HG03108 (cell line): ENCODE data around the gene APOA1.

Source experiments
- ATAC-seq: cut with Tn5 transposase; IDR thresholded peaks from one replicate; pipeline ENCODE4 v1.9.1; 2021; ENCODE audit warnings: moderate library complexity; ENCODE audit not compliant: unreplicated experiment

The APOA1 gene

DNA sequence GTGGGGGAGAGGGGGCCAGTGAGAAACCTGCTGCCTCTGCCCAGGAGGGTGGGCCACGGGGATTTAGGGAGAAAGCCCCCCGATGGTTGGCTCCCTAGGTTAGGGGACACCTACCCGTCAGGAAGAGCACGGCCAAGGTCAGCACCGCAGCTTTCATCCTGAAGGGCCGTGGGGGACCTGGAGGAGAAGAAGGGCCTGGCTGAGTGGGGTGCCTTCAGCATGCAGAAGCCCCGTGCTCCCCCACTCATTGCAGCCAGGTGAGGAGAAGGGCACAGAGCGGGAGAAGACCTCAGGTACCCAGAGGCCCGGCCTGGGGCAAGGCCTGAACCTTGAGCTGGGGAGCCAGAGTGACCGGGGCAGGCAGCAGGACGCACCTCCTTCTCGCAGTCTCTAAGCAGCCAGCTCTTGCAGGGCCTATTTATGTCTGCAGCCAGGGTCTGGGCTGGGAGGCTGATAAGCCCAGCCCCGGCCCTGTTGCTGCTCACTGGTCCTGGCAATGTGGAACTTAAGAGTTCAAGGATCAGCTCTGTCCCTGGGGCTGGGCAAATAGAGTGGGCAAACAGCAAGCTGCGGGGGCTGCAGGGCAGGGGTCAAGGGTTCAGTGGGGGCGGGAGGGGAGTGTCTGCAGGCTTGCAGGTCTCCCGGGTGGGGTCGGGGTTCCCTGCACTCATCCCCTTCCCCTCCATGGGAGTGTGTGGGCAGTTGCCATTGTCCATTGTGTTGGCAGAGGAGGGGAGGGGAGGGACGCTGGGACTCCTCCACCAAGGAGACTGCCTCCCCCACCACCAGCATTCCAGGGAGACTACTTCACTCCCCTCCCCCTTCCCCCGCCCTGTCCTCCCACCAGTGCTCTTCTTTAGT is at the start of gene APOA1:
Gene APOA1 (minus strand): TSS at position 392 of the 861 bp plus-strand sequence. CDS start 235 bp downstream, at position 157.
- no peak for ATAC-seq

GRCh38 chr11:116885951-116886655 is 48.7 kb upstream of the APOA1 start:
- no peak for ATAC-seq

GRCh38 chr11:116882386-116882785 is 45.0 kb upstream of the APOA1 start:
- ATAC-seq: no peak

GRCh38 chr11:116881143-116881542 is 43.7 kb upstream of the APOA1 start:
- no peak for ATAC-seq

GRCh38 chr11:116879800-116880625 is 42.6 kb upstream of the APOA1 start:
- no peak for ATAC-seq

DNA sequence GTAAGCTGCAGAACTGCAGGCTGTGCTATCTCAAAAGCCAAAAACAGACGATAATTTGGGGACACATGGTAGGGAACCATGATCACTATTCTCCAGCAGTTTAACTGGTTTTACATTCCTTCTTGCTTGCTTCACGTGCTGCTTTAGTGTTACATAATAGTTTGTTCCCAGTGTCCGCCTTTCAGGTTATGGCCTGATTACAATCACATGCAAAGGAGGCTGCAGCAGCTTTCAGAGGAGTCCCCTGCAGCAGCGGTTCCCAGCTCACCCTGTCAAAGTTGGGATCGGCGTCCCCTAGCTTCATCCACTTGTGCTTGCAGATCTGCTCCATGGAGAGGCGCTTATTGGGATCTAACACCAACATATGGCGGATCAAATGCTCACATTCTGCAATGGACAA is 39.2 kb upstream of the APOA1 start:
- ATAC-seq: no peak

DNA sequence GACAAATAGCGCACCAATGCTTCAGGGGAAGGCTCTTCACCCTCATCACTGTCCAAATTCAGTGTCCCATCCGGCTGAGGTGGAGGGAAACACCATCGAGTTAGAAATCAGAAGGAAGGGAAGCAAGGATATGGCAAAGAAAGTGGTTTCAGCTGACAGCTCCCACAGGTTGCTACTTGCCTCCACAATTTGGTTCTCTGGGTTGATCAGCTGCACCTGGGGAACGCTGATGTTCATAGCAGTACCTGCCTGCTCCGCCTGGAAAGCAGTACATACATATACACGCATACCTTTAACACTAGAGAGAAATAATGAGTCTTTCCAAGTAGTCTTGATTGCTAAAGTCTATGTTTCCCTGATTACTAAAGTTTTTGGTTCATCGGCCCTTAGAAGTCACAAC is 37.8 kb upstream of the APOA1 start:
- no peak for ATAC-seq

GRCh38 chr11:116874251-116874650 is 36.8 kb upstream of the APOA1 start:
- no peak for ATAC-seq

DNA sequence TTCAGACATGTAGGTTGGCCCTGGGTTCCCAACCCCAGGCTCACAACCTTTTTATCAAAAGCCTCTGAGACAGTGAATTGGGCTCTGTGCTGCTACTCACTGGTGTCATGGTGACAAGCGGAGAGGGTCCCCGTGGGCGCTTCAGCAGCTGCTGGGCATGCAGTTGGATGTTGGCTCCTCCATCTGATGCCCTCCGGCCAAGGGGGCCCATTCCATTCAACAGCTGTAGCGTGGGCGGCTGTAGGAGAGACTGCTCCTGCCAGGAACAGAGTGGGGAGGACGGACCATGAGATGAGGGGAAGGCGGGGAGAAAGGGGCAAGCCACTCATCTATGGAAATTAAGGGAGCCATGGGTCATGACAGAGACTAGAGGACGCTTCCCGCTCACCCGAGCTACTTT is 36.0 kb upstream of the APOA1 start:
- no peak for ATAC-seq

- ATAC-seq: no peak
Measured at GRCh38 chr11:116871248-116871647, 33.8 kb upstream of the APOA1 start.

DNA sequence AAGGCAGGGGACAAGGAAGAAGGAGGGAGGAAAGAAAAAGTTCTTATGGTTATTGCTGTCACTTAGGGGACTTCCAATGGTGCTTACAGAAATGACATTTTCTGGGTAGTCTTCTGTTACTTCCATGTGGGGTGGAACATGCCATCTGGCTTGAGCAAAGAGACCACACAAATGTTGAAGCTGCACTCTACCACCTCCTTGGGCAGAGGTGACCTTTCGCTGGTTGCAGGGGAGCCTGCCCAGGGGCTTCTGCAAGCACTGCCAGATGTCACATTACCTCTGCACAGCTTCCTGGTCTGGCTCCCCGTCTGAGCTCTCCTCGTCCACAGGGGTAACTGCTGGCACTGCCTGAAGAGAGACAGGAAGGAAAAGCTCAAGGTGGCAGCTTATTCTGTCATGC is 32.6 kb upstream of the APOA1 start:
- ATAC-seq: no peak

DNA sequence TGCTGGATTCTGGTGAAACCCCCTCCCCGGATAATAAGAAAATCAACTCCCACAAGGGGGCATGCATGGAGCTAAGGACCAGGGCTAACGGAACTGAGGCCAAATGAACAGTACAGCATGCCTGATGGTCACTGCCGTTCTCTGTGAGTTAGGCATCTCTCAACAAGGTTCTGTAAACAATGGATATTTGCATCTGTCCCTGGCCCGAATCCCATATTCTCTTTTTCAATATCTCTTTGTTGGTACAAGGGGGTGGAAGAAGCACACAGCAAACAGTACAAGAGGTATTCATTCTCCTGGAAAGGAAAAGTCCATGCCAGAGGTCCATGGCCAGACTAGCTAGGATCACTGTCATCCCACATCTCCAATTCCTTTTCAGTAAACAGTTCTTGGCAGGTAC is 32.2 kb upstream of the APOA1 start:
- no peak for ATAC-seq

DNA sequence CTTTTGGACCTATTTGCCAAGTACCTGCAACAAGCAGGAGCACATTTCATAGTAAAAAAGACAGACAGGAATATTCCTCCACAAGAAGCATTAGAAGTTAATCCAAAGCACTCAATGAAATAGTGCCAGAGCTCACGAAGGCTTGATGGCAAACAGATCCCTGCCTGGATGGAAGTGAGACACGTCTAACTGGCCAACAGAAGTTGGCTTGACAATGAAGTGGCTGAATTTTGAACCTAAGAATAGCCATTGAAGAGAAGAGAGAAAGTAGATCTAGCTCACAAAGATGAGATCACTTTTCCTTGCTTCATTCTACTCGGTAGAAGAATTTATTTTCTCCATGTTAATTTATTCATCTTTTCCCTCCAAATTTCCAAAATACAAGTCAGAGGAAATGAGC is 30.6 kb upstream of the APOA1 start:
- ATAC-seq: no peak

GRCh38 chr11:116867619-116868018 is 30.2 kb upstream of the APOA1 start:
- ATAC-seq: no peak

DNA sequence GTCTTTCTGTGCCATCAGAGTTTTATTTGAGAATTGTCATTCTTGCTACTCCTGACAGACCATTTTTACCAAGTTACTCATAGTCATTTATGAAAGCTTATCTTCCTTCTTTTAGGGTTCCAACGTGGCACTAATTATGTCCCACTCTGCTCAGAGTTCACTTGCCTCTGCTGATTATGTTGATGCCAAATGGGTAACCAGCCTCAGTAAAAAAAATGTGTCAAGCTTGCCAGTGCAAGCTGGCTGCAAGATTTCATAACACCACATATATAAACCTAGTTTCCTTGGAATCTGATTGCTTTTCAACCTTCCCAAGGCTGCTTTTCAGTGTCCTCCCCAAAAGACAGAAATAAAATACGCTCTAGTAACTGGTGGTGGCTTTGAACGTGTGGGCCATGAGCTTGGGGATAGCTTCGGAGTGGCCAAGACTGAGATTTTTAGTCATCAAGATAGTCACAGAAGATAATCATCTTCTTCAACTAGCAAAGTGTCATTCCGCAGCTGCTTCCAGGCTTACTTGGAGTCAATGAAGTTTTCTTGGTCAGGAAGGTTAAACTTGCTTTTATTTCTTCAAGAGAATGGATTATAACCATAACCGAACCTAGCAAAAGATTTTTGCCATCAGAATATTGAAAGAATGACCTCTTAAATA is 29.5 kb upstream of the APOA1 start:
- ATAC-seq: no peak

- ATAC-seq: no peak
Measured at GRCh38 chr11:116865696-116866095, 28.3 kb upstream of the APOA1 start.

DNA sequence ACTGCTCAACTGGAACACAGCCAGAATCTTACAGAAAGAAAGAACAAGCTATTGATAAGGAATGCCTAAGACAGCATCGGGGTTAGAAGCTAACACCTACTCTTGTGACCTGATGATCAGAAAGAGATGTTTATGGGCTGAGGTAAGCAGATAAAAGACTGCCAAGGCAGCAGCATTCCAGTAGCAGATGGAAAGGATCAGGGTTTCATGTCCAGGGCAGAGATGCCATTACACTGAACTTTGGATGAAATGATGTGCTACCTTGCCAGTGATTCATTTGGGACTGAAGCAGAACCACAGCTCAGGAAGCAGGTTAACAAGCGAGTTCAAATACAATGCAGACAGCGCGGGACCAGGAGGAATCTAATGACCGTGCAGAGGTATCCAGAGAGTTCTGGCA is 27.1 kb upstream of the APOA1 start:
- no peak for ATAC-seq

DNA sequence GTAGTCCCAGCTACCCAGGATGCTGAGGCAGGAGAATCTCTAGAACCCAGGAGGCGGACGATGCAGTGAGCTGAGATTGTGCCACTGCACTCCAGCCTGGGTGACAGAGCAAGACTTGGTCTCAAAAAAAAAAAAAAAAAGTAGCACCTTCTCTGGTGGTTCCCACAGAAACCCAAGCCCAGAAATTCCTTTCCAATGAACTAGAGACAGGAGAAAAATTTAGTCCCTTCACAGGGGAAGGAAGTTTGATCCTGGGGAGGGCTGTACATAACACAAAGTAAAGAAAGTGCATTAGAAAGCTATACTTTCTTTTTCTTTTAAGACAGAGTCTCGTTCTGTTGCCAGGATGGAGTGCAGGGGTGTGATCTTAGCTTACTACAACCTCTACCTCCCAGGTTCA is 25.5 kb upstream of the APOA1 start:
- no peak for ATAC-seq

DNA sequence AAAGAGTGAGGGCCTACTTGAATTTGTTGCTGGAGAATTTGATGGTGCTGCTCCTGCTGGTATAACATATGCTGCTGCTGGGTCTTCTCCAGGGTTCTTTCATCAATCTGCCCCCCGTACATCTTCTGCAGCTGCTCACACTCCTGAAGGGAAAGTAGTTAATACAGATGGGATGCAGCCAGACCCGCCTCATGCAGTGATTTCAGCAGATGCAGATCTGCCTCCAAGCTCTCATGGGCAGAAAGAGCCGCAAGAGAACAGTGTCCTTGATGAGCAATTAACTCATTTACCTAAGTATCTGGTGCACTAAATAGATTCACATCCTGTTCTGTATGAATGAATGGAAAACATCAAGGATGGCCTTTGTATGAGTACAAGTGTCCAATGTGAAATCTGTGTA is 24.8 kb upstream of the APOA1 start:
- ATAC-seq: no peak

- no peak for ATAC-seq
Measured at GRCh38 chr11:116861539-116861938, 24.1 kb upstream of the APOA1 start.

GRCh38 chr11:116860303-116860702 is 22.9 kb upstream of the APOA1 start:
- ATAC-seq: no peak
